ENCODE results near the gene GPRIN1.

DNA sequence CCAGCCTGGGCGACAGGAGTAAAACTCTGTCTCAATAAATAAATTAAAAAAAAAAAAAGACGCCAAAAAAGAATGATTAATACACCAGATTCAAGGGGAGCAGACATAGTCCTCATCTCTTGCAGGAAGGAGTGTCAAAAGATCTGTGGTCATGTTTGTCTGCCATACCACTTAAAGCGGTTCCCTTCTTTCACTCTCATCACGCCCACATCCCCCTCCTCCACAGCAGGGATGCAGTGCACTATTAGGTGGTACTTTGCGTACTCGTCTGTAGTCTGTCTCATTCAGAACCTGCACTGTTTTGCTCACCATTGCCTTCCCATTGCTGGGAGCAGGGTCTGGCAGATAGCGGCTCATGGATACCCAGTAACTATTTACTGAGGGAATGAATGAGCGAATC lies 49.6 kb downstream of the GPRIN1 start:
- TF ChIP-seq POLR2A (IDR thresholded peaks at IDR 0.05; ENCODE audit: low read depth, low read length) (no peak), TAF1 (IDR thresholded peaks at IDR 0.05; ENCODE audit: borderline replicate concordance, low read depth, low read length) (no peak)

All from GM12892 (cell line).